CD14-positive monocyte (primary cell): ENCODE data around the gene LHX3. TPM values are rescaled to one million over a fixed set of nuclear protein-coding genes. Genes with fewer than 3 reads are reported as not detected.

Experiments
- DNase-seq, 3 donors: peaks; one replicate each; pipeline ENCODE4 v3.0.0-alpha.2; 2011 to 2022
- H2AFZ ChIP-seq: 2 replicates; pipeline ENCODE4 v1.6.0; 2012; ENCODE audit warnings: mild to moderate bottlenecking, low read depth, low read length, inconsistent platforms; ENCODE audit not compliant: insufficient read depth, poor library complexity, severe bottlenecking
- H3K27ac ChIP-seq, 2 donors: 1 replicate in 1 of 2; 2 replicates in 1 of 2; pipeline ENCODE4 v1.5.1; 2012 to 2013; ENCODE audit warnings: low read length in 2 of 2, control low read depth in 1 of 2, inconsistent platforms in 1 of 2, low read depth in 1 of 2, mild to moderate bottlenecking in 1 of 2
- H3K27me3 ChIP-seq, 2 donors: one replicate each; pipeline versions ENCODE4 v1.6.0 to v1.6.1; 2011 to 2013; ENCODE audit warnings: low read length in 2 of 2; ENCODE audit not compliant: control insufficient read depth in 2 of 2, insufficient read depth in 2 of 2
- H3K36me3 ChIP-seq, 2 donors: replicated peaks in 1 of 2; 1 replicate in 1 of 2; 2 replicates in 1 of 2; pipeline versions ENCODE4 v1.5.1 to v1.6.1; 2012 to 2013; ENCODE audit warnings: low read length in 2 of 2, control low read depth in 1 of 2, inconsistent platforms in 1 of 2, mild to moderate bottlenecking in 1 of 2; ENCODE audit not compliant: insufficient read depth in 2 of 2, control insufficient read depth in 1 of 2
- H3K4me1 ChIP-seq, 2 donors: 1 replicate in 1 of 2; 2 replicates in 1 of 2; pipeline versions ENCODE4 v1.5.1 to v1.6.1; 2012 to 2013; ENCODE audit warnings: low read length in 2 of 2, control low read depth in 1 of 2, inconsistent platforms in 1 of 2, mild to moderate bottlenecking in 1 of 2, moderate library complexity in 1 of 2; ENCODE audit not compliant: insufficient read depth in 2 of 2, control insufficient read depth in 1 of 2
- H3K4me2 ChIP-seq: replicated peaks from 2 replicates; pipeline ENCODE3; 2012; ENCODE audit warnings: low read length, moderate library complexity, mild to moderate bottlenecking; ENCODE audit not compliant: poor library complexity, severe bottlenecking; ENCODE audit errors: extremely low read depth
- H3K4me3 ChIP-seq, 3 experiments: fragments of 200-600 bp in 1 of 3; sonication (generic) in 1 of 3; replicated peaks in 1 of 3; 1 replicate in 2 of 3; 2 replicates in 1 of 3; pipeline ENCODE4 v1.5.1; 2011 to 2013; ENCODE audit warnings: low read length in 3 of 3, mild to moderate bottlenecking in 3 of 3, control low read depth in 2 of 3, low read depth in 2 of 3, inconsistent platforms in 1 of 3, moderate library complexity in 1 of 3
- H3K79me2 ChIP-seq: 2 replicates; pipeline ENCODE4 v1.6.0; 2012; ENCODE audit warnings: mild to moderate bottlenecking, control low read depth, inconsistent platforms, low read length, moderate library complexity; ENCODE audit not compliant: insufficient read depth
- H3K9ac ChIP-seq: 2 replicates; pipeline ENCODE4 v1.6.0; 2017; ENCODE audit warnings: low read length, mild to moderate bottlenecking; ENCODE audit not compliant: insufficient read depth, poor library complexity, severe bottlenecking
- H3K9me3 ChIP-seq, 2 donors: replicated peaks in 1 of 2; 1 replicate in 1 of 2; 2 replicates in 1 of 2; pipeline versions ENCODE4 v1.5.1 to v1.6.1; 2012 to 2013; ENCODE audit warnings: low read length in 2 of 2, control low read depth in 1 of 2; ENCODE audit not compliant: control insufficient read depth in 1 of 2, insufficient read depth in 1 of 2
- H4K20me1 ChIP-seq: 2 replicates; pipeline ENCODE4 v1.6.0; 2012; ENCODE audit warnings: mild to moderate bottlenecking, low read length, control low read depth, moderate library complexity; ENCODE audit not compliant: insufficient read depth
- H3K27ac Mint-ChIP-seq, 7 donors: one replicate each; pipeline ENCODE4 v1.8.0; 2020; ENCODE audit warnings: mild to moderate bottlenecking in 7 of 7, mixed read lengths in 7 of 7, moderate library complexity in 6 of 7, inconsistent platforms in 2 of 7
- H3K27me3 Mint-ChIP-seq, 3 donors: one replicate each; pipeline ENCODE4 v1.8.0; 2021 to 2022; ENCODE audit warnings: low read depth in 3 of 3, mild to moderate bottlenecking in 3 of 3, mixed read lengths in 3 of 3, moderate library complexity in 3 of 3, inconsistent platforms in 1 of 3
- H3K36me3 Mint-ChIP-seq, 2 donors: one replicate each; pipeline ENCODE4 v1.8.0; 2020; ENCODE audit warnings: mixed read lengths in 2 of 2, inconsistent platforms in 1 of 2, mild to moderate bottlenecking in 1 of 2
- H3K4me1 Mint-ChIP-seq: one replicate; pipeline ENCODE4 v1.8.0; 2020; ENCODE audit warnings: mild to moderate bottlenecking, mixed read lengths
- H3K4me3 Mint-ChIP-seq, 2 donors: one replicate each; pipeline ENCODE4 v1.8.0; 2020; ENCODE audit warnings: mild to moderate bottlenecking in 2 of 2, mixed read lengths in 2 of 2, moderate library complexity in 1 of 2
- H3K9me3 Mint-ChIP-seq, 7 donors: one replicate each; pipeline ENCODE4 v1.8.0; 2020 to 2022; ENCODE audit warnings: mixed read lengths in 7 of 7, mild to moderate bottlenecking in 6 of 7, moderate library complexity in 6 of 7, inconsistent platforms in 2 of 7
- CTCF ChIP-seq: fragments of 200-600 bp; IDR thresholded peaks from one replicate; pipeline ENCODE4 v1.8.0; 2022; ENCODE audit warnings: antibody characterized with exemption, mild to moderate bottlenecking
- WGBS: methylation state at CpG from one replicate; pipeline ENCODE4 v1.1.5; 2013; ENCODE audit warnings: missing lambda C conversion rate; ENCODE audit not compliant: insufficient coverage; 5-methylcytosine and 5-hydroxymethylcytosine counted together
- intact Hi-C, 2 donors: fragments of 100-400 bp; cut with micrococcal nuclease; formaldehyde crosslinking; loops; one replicate each; pipeline versions ENCODE4 v1.15.0 to v1.15.1; 2023
- polyA plus RNA-seq, 3 donors: library from polyadenylated mRNA; depleted of rRNA in 1 of 3; unstranded in 2 of 3; stranded (reverse) in 1 of 3; fragments of 300-500 nt in 2 of 3; fragments of >200 nt in 1 of 3; fragmentation: Illumina TruSeq in 2 of 3; gene quantifications; 1 replicate in 2 of 3; 2 replicates in 1 of 3; pipeline ENCODE4 v1.2.3, GENCODE V29; 2012 to 2021

LHX3 gene
- polyA plus RNA-seq, 3 donors = not detected

DNA sequence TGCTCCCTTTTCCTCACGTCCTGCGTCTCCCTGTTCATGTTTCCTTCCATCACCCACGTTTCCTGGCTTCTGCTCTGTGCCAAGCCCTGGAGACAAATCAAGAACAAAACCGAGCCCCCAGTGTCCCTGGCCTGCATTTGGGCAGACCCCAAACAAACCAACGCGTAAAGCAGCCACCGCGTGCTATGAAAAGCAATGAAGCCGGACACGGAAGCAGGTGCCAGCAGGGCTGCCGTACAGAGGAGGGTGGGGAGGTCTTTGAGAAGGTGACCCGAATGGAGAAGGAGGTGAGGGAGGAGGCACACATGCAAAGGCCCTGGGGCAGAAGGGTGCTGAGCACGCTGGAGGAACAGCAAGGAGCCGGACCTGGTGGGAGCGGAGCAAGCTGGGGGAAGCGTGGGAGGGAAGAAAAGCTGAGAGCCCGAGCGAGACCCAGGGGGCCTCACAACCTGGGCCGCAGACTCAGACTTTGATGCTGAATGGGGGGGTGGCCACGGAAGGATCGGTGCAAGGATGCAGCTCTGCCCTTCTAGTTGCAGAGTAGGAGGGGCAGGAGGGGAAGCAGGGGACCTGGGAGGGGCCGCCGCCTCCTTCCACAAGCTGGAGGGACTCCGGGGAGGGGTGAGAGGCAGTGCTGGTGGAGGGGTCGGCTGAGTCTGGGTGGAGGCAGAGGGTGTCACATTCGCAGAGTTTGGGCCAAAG is 42.1 kb upstream of the LHX3 start:
- H3K27me3 ChIP-seq = no peaks in the 10 kb centered on the region
- H4K20me1 ChIP-seq = peaks cover 4% of the 10 kb centered on the region
- no peak overlapping the region for H3K27ac ChIP-seq
- intact Hi-C loops = loop anchor here (2.0 to 10.0 kb wide), 3 partner anchors 20 to 342 kb away; partner anchors contain the start of genes CAMSAP1 (in 1 of the 2) and DNLZ (in 1 of the 2)
- H3K79me2 ChIP-seq = peaks cover 24% of the 10 kb centered on the region
- H3K4me2 ChIP-seq = no peak overlapping the region
- H3K36me3 ChIP-seq = no peaks in the 10 kb centered on the region
- H3K9me3 ChIP-seq = no peaks in the 10 kb centered on the region
- Mint-ChIP-seq H3K27me3 (peaks cover 6 to 9% (median 8%) of the 10 kb centered on the region in 3 donors), H3K9me3 (peaks cover 0 to 3% (median 0%) of the 10 kb centered on the region in 7 donors), H3K4me1 (peaks cover 26% of the 10 kb centered on the region), H3K27ac (peak overlapping the region in 1 of 7 donors; percentile 42), H3K36me3 (peaks cover 0 to 2% of the 10 kb centered on the region in 2 donors), H3K4me3 (peak overlapping the region in 1 of 2 donors; percentile 37)
- no peak overlapping the region for H3K9ac ChIP-seq
- peak overlapping the region; percentile 10 for H2AFZ ChIP-seq
- no peak overlapping the region for H3K4me3 ChIP-seq
- no peak for TF ChIP-seq CTCF
- H3K4me1 ChIP-seq = peaks cover 14 to 19% of the 10 kb centered on the region in 2 donors
- no peak for DNase-seq
- WGBS = 90% methylated on average over 24 of the region's 26 CpGs

DNA sequence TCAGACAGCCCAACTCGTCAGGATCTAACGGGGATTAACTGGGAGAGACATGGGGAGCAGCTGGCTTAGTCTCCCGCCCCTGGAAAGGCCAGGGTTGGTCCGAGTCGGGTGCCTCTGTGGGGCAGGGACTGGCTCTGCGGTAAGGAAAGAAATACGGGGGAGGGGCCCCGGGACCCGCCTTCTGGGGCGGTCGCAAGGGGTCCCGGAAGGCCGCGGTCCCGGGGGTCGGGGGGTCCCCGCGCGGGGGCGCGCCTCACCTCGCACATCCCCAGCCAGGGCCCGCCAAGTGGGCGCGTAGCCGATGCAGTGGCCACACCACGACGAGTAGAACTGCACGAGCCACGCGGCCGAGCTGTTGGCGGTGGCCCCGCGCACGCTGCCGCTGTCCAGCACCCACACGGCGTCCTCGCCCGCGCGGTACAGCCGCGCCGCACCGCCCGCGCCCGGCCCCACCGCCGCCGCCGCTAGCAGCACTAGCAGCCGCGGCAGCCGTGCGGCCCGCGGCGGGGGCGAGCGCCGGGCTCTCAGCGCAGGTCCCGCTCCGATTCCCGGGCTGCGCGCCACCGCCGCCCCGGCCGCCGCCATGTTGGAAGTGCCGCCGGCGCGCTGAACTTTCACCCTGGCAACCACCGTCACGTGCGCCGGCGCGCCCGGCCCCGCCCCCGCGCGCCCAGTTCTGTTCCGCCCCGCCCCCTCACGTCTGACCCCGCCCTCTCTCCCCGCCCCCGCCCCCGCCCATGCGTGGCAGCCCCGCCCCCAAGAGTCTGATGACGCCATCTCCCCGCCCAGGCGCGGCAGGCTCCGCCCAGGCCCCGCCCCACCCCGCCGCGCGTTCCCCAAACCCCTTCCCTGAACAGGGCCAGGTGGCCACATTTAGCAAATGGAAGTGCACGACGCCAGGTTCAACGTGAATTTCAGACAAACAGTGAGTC is 40.6 kb upstream of the LHX3 start, which contains the start of gene QSOX2:
Gene QSOX2 (minus strand): TSS at position 594 of the 932 bp plus-strand sequence. CDS start 9 bp downstream, at position 585.
- H3K9ac ChIP-seq = peak within 1 kb of the TSS; percentile 64
- peaks cover 0 to 9% of the 10 kb centered on the region in 2 donors for H3K36me3 Mint-ChIP-seq
- peak within 1 kb of the TSS; percentile 79 for H2AFZ ChIP-seq
- H3K27ac ChIP-seq = no peak within 1 kb of the TSS
- peak; percentile 75 to 89 (median 76) for DNase-seq
- peak within 1 kb of the TSS; percentile 81 to 89 for H3K4me3 Mint-ChIP-seq
- peaks cover 6 to 9% (median 8%) of the 10 kb centered on the region in 3 donors for H3K27me3 Mint-ChIP-seq
- WGBS = under 1% methylated on average over 88 of the region's 112 CpGs
- peaks cover 38% of the 10 kb centered on the region for H3K4me1 Mint-ChIP-seq
- intact Hi-C loops = loop anchor here (2.0 to 10.0 kb wide), 3 partner anchors 21 to 341 kb away; partner anchors contain the start of genes CAMSAP1 (in 1 of the 2) and DNLZ (in 1 of the 2)
- H3K27ac Mint-ChIP-seq = peak within 1 kb of the TSS in 5 of 7 donors; percentile 58 to 84 (median 78)
- TF ChIP-seq CTCF = no peak
- peaks cover 7% of the 10 kb centered on the region for H4K20me1 ChIP-seq
- H3K27me3 ChIP-seq = no peaks in the 10 kb centered on the region
- H3K36me3 ChIP-seq = no peaks in the 10 kb centered on the region
- H3K9me3 Mint-ChIP-seq = peaks cover 0 to 3% (median 0%) of the 10 kb centered on the region in 7 donors
- peak within 1 kb of the TSS; percentile 93 for H3K4me2 ChIP-seq
- H3K4me1 ChIP-seq = peaks cover 18 to 23% of the 10 kb centered on the region in 2 donors
- H3K4me3 ChIP-seq = peak within 1 kb of the TSS; percentile 36 to 82 (median 79)
- H3K9me3 ChIP-seq = no peaks in the 10 kb centered on the region
- H3K79me2 ChIP-seq = peaks cover 33% of the 10 kb centered on the region
